Right renal cortex interstitium (tissue), 3 donors: ENCODE data around the gene SNX5. TPM values are rescaled to one million over a fixed set of nuclear protein-coding genes. Genes with fewer than 3 reads are reported as not detected.

Experiments
- DNase-seq, 3 donors: peaks; one replicate each; pipeline ENCODE4 v3.0.0-alpha.2; 2013; ENCODE audit warnings: low read depth in 3 of 3, low spot score in 2 of 3
- polyA plus RNA-seq, 3 donors: library from polyadenylated mRNA; unstranded; fragments of 120-200 nt; gene quantifications; one replicate each; pipeline ENCODE4 v1.2.1, GENCODE V29; 2013; ENCODE audit not compliant: insufficient read length in 3 of 3

SNX5 gene
- polyA plus RNA-seq, 3 donors, result 214 to 232 (median 222) TPM

DNA sequence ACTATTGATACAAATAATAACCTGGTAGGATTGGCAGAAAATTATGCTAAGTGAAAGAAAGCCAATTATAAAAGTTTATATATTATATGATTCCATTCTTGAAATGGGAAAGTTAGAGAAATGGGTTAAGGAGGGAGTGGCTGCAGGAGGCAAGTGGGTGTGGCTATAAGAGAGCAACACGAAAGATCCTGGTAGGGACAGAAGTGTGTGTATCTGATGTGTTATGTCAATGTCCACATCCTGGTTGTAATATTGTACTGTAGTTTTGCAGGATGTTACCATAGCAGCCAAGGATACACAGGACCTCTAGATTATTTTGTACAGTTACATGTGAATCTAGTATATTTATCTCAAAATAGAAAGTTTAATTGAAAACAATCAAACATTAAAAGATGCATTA lies 46.8 kb downstream of the SNX5 start:
- DNase-seq, result no peak

DNA sequence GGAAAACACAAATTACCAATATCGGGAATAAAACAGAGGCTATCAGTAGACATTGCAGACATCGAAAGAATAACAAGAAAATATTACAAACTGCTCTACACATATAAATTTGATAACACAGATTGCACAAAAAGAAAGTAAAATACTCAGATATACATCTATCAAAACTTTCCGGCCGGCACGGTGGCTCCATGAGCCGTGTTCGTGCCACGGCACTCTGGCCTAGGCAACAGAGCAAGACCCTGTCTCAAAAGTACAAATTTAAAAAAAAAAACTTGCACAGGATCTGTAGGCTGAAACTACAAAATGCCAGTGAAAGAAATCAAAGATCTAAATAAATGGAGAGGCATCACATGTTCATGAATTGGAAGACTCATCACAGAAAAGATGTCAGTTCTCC lies 49.4 kb downstream of the SNX5 start:
- DNase-seq, result no peak

- DNase-seq, result no peak
These were observed 50.6 kb downstream of the SNX5 start for GRCh38 chr20:17917832-17918618.

GRCh38 chr20:17916433-17916891 lies 52.1 kb downstream of the SNX5 start:
- DNase-seq, result no peak

DNA sequence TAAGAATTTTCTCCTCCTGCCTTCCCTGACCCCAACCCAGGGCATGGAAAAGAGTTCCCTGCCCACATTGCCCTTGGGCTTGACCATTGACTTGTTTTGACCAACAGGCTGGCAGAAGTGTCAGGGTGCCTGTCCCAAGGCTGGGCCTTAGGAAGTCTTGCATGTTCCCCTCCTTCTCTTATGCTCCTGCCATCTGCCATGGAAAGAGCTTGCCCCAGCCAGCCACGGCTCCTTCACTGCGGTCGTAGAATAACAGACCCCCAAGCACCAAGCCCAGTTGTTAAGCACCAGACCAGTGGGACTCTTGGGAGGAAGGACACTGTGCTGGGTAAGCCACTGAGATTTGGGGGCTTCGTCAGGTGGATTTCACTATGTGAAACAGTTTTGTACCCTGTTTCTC lies 53.6 kb downstream of the SNX5 start:
- DNase-seq, result no peak

- no peak for DNase-seq
These were observed 55.7 kb downstream of the SNX5 start for GRCh38 chr20:17912916-17913315.

DNA sequence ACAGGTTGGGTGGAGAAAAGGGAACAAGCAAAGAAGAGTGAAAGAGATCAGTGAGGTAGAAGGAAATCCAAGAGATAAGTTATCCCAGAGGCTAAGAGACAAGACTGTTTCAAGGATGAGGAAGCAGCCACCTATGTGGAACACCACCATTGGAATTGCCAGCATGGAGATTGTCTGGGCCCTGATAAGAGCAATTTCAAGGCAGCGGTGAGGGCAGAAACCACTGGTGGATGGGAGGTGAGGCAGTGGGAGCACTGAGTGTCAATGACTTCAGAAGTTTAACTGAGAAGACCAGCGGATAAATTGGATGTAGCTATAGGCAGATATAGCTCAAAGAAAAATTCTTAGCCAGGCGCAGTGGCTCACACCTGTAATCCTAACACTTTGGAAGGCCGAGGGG lies 56.7 kb downstream of the SNX5 start:
- DNase-seq, result no peak

GRCh38 chr20:17910828-17911294 lies 57.7 kb downstream of the SNX5 start:
- no peak for DNase-seq

DNA sequence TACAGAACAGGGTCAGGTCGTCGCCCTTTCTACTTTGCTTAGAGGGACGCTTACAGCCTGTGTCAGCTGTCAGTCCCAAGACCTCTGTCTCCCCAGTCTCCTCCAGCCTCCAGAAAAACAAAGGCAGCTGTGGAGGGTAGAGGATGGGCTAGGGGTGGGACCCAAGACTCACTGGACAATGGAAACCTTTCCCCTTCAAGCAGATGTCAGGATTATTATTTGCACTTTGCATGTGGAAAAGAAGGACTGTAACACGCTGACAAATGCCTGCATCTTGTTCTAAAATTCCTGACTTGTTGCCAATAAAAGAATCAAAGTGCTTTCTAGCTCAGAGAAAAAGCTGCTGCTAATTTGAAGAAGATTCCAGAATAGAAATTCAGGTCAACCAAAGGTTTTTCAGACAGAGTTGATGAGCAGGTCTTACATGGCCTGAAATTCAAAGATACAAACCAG lies 58.7 kb downstream of the SNX5 start:
- no peak for DNase-seq

- no peak for DNase-seq
These were observed 63.0 kb downstream of the SNX5 start for GRCh38 chr20:17905544-17905943.

DNA sequence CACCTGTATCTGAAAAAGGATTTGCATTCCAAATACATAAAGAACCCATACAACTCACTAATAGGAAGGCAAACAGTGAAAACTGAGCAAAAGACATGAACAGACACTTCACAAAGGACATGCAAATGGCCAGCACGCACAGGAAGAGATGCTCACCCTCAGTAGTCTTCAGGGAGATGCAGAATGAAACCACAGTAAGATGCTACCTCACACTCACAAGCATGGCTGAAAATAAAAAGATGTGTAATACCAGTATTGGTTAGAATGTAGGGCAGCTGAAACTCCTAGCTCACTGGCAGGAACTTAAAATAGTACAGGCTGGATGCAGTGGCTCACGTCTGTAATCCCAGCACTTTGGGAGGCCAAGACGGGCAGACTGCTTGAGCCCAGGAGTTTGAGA lies 64.6 kb downstream of the SNX5 start:
- DNase-seq, result no peak

DNA sequence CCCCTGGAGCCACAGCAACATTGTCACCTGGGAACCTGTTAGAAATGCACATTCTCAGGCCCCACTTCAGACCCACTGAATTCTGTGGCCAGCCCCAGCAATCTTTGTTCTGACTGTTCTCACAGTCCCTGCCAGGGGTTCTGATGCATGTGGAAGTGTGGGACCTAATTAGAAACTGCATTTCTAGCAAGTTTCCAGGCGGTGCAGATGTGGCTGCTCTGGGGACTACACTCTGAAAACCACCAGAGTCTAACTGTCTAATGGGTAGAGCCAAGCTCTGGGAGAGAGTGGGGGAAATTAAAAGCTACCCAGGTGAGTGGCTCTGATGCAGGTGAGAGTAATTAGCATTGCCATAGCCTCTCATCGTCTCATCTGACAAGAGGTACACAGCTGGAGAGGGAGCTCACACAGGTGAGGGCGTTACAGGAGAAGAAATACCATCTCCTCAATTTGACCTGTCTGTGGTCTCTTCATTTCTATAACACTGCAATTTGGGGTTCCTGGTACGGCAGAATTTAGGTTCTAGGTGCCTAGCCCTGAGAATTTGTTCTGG lies 66.0 kb downstream of the SNX5 start:
- no peak for DNase-seq

DNA sequence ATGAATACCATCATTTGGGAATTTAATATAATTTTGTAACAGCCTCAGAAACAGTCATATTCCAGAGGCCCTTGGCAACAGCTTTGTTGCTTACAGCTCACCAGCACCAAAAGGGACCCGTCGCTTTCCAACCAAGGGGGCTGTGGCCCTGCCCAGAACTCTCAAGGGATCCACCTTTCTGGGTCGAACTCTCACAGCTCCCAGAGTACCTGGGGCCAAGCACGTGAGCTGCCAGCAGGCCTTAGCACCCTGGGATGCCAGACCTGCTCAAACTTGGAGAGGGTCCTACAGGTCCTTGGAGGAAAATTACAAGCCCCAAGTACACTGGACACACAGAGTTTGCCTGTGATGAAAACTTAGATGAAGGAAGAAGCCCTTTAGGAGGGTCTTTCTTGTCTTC lies 66.6 kb downstream of the SNX5 start:
- no peak for DNase-seq

DNA sequence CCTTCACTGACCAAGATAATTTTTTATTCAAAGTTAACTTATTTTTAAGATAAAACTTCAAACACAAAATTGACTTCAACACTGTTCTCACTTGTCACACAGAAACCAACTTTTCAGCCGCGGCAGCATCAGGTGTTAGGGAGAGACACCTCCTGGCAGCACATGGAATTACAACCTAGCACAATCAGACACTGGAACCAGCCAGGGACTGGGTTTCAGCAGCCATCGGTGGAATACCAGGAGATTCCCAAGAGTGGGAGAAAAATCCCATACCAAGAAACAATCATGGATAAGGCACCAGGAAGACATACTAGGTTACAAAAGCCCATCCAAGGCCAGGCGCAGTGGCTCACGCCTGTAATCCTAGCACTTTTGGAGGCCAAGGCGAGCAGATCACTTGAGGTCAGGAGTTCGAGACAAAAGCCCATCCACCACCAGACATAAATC lies 70.0 kb downstream of the SNX5 start:
- DNase-seq, result no peak

- no peak for DNase-seq
These were observed 70.9 kb downstream of the SNX5 start for GRCh38 chr20:17897566-17898307.

GRCh38 chr20:17896771-17897369 lies 71.7 kb downstream of the SNX5 start:
- no peak for DNase-seq

- DNase-seq, result no peak
These were observed 72.3 kb downstream of the SNX5 start for GRCh38 chr20:17896193-17896723.

GRCh38 chr20:17895641-17896171 lies 72.9 kb downstream of the SNX5 start:
- DNase-seq, result no peak

GRCh38 chr20:17893445-17893844 lies 75.1 kb downstream of the SNX5 start:
- DNase-seq, result no peak

DNA sequence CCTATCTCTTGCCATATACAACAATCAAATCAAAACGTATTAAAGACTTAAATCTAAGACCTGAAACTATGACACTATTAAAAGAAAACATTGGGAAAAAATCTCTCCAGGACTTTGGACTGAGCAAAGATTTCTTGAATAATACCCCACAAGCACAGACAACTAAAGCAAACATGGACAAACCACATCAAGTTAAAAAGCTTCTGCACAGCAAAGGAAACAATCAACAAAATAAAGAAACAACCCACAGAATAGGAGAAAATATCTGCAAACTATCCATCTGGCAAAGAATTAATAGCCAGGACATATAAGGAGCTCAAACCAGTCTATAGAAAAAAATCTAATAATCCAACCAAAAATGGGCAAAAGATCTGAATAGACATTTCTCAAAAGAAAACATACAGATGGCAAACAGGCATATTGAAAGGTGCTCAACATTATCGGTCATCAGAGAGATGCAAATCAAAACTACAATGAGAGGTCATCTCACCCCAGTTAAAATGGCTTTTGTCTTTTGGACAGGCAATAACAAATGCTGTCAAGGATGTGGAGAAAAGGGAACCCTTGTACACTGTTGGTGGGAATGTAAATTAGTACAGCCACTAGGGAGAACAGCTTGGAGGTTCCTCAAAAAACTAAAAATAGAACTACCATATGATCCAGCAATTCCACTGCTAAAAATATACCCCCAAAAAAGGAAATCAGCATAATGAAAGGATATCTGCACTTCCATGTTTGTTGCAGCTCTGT lies 76.2 kb downstream of the SNX5 start:
- DNase-seq, result no peak
